MV-4-11 (cell line): Measurements from ENCODE around the gene PSMD3.
"Not testable (repeated sequence)": the region's sequence is repeated elsewhere in the genome, so short reads cannot be mapped to it uniquely, and the experiment has no call there.

Experiments used
- DNase-seq: peaks from one replicate; lab custom pipeline; 2025; lab: John Stamatoyannopoulos, UW

PSMD3 gene

GRCh38 chr17:39980351-39981206 is at the start of gene PSMD3:
TSS of gene PSMD3 (plus strand) at chr17:39980807. CDS start at chr17:39980971, 164 bp downstream.
- DNase-seq, result peak; percentile 100

- DNase-seq, result no peak
Observed at GRCh38 chr17:39933912-39934311, 46.7 kb upstream of the PSMD3 start.

GRCh38 chr17:39934324-39934723 is 46.3 kb upstream of the PSMD3 start:
- no peak for DNase-seq

GRCh38 chr17:39935909-39936308 is 44.7 kb upstream of the PSMD3 start:
- DNase-seq, result no peak

- no peak for DNase-seq
Observed at GRCh38 chr17:39937447-39937846, 43.2 kb upstream of the PSMD3 start.

GRCh38 chr17:39938140-39938869 is 42.3 kb upstream of the PSMD3 start:
- DNase-seq, result no peak

GRCh38 chr17:39939106-39939505 is 41.5 kb upstream of the PSMD3 start:
- no peak for DNase-seq

GRCh38 chr17:39939588-39940419 is 40.8 kb upstream of the PSMD3 start:
- peak; percentile 64 for DNase-seq

GRCh38 chr17:39943702-39944392 is 36.8 kb upstream of the PSMD3 start:
- no peak for DNase-seq

- no peak for DNase-seq
Observed at GRCh38 chr17:39944393-39944711, 36.3 kb upstream of the PSMD3 start.

- no peak for DNase-seq
Observed at GRCh38 chr17:39946551-39947330, 33.9 kb upstream of the PSMD3 start.

- not testable (repeated sequence) for DNase-seq
Observed at GRCh38 chr17:39948489-39948828, 32.1 kb upstream of the PSMD3 start.

- DNase-seq, result no peak
Observed at GRCh38 chr17:39949028-39949427, 31.6 kb upstream of the PSMD3 start.

GRCh38 chr17:39950871-39951348 is 29.7 kb upstream of the PSMD3 start:
- no peak for DNase-seq

- DNase-seq, result no peak
Observed at GRCh38 chr17:39951924-39952679, 28.5 kb upstream of the PSMD3 start.

GRCh38 chr17:39952680-39953470 is 27.7 kb upstream of the PSMD3 start:
- peak; percentile 71 for DNase-seq

GRCh38 chr17:39953471-39953888 is 27.1 kb upstream of the PSMD3 start:
- no peak for DNase-seq

GRCh38 chr17:39954876-39955275 is 25.7 kb upstream of the PSMD3 start:
- DNase-seq, result no peak

GRCh38 chr17:39955726-39956225 is 24.8 kb upstream of the PSMD3 start:
- DNase-seq, result no peak
